Measurements from ENCODE around the gene ADISSP.

Gene ADISSP

GRCh38 chr20:3720068-3720467, 47.5 kb downstream of the ADISSP start:
- in situ Hi-C loops (cut with MboI; ENCODE audit: low sequenced_read_pairs) = no loop called here

GRCh38 chr20:3719046-3719445, 48.5 kb downstream of the ADISSP start:
- in situ Hi-C loops (cut with MboI; ENCODE audit: low sequenced_read_pairs) = no loop called here

DNA sequence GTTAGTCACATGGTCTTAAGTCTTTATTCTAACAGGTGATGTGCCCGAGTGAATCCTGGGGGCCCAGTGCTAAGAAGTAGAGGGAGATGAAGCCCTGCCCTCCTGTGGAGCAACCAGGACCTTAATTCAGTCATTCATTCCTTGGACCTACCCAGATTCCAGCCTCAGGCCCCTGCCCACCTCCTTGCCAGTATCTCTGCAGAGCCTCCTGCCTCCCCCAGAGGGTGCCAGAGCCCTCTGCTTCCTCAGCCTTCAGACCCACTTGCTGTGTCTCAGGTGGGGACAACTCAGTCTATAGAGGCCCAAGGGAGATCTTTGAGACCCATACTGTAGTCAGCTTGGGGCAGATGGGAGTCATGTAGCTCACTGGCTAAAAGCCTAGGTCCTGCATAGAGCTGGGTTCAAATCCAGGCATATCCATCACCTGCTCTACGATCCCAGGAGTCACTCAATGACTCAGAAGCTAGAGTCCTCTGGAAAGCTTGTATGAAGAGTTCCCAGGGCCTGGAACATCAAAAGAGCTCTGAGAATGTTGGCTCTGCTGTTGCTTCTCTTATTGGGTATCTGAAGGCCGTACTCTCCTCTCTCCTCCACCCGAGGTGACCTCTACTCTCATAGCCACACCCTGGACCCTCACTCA, 51.2 kb downstream of the ADISSP start:
- in situ Hi-C loops (cut with MboI; ENCODE audit: low sequenced_read_pairs) = no loop called here

- in situ Hi-C loops (cut with MboI; ENCODE audit: low sequenced_read_pairs) = no loop called here
These were observed 53.5 kb downstream of the ADISSP start for GRCh38 chr20:3714092-3714491.

GRCh38 chr20:3712279-3712873, 55.2 kb downstream of the ADISSP start, which contains the start of gene SIGLEC1:
SIGLEC1 (minus strand) TSS chr20:3712600; CDS start chr20:3707128, 5,472 bp downstream.
- in situ Hi-C loops (cut with MboI; ENCODE audit: low sequenced_read_pairs) = no loop called here

DNA sequence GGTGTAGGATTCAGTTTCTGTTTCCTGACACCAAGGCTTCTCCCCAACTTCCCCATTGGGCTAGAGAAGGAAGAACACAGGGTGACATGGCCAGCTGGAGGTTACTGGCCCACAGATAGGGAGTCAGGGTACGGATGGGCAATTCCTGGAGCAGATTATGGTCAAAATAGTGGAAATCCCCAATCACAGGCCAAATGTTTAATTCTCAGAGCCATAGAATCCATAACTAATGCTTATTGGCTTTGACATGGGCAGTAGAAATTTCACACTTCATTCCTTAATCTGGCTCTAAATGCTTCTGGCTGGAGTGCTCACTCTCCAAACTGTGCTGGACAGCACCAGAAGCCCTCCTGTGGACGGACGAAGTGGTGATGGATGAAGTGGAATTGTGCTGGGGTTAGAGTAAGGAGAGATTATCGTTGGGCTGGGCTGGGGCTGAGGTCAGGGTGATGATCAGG, 56.0 kb downstream of the ADISSP start:
- in situ Hi-C loops (cut with MboI; ENCODE audit: low sequenced_read_pairs) = no loop called here

GRCh38 chr20:3710703-3711483, 56.7 kb downstream of the ADISSP start:
- in situ Hi-C loops (cut with MboI; ENCODE audit: low sequenced_read_pairs) = no loop called here

DNA sequence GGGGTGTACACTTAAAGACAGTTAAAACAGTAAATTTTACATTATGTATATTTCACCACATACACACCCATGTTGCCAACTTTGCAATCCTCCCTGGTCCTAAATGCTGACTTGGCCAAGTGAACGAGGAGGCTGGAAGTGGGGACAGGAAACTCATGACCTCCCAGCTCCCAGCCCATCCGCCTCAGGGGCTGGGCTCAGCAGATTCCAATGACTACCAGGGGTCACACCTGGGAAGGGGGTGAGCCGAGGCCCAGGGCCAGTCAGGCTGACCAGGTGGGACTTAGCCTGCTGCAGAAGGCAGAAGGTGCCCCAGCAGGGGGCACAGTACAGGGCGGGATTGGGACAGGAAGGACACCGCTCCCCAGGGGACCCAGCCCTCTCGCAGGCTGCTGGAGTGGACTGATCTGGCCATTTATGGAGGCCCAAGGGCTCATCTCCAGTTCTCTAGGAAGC, 57.5 kb downstream of the ADISSP start:
- in situ Hi-C loops (cut with MboI; ENCODE audit: low sequenced_read_pairs) = no loop called here

- in situ Hi-C loops (cut with MboI; ENCODE audit: low sequenced_read_pairs) = no loop called here
These were observed 60.0 kb downstream of the ADISSP start for GRCh38 chr20:3707508-3707899.

- in situ Hi-C loops (cut with MboI; ENCODE audit: low sequenced_read_pairs) = no loop called here
These were observed 60.6 kb downstream of the ADISSP start for GRCh38 chr20:3706774-3707507.

DNA sequence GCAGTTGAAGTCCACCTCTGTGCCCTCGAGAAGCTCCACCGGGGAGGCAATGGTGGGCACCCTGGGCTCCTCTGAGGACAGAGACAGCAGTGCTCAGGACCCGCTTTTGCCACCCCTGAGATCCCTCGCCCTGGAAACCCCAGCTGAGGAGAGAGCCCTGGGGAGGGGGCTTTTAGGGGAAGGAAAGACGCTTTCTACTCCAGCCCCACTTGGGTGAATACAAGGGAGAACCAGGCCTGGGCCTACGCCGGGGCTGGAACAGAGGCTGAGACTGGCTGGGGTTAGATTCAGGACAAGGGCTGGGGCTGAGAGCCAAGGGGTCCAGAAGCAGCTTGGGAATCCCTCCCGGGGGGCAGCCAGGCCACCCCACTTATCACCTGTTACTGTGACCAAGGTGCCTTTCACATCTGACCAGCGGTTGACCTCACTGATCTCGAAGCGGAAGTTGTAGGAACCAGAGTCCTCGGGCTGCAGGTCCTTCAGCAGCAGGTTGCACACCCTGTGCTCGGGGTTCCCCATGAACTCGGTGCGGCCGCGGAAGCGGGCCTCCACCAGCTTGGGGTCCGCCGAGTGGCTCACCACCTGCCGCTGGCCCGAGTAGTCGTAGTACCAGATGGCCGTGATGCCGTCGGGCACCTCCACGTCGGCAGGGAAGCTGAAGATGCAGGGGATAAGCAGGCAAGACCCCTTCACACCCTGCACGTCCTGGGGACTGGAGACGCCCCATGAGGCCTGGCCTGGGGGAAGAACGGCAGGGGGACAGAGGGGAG, 61.4 kb downstream of the ADISSP start:
- in situ Hi-C loops (cut with MboI; ENCODE audit: low sequenced_read_pairs) = no loop called here

DNA sequence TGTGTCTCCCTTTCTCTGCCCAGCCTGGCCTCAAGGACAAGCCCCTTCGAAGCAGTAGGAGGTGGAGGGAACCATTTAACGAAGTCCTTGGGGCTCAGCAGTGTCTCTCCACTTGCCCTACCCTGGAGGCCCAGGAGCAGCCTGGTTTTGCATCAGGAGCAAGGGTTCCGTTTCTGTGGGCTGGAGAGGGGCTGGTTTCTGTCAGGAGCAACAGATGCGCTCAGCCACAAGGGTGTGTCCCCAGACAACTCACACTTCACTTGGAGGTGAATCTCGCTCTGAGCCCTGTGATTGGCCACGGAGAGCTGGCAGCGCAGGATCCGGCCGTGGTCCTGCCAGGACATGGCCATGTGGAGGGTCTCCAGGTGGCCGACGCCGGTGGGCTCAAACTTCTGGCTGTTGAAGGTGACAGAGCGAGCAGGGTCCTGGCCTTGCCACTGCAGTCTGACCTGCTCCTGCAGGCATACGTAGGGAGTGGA, 62.0 kb downstream of the ADISSP start:
- in situ Hi-C loops (cut with MboI; ENCODE audit: low sequenced_read_pairs) = no loop called here

GRCh38 chr20:3704087-3704486, 63.5 kb downstream of the ADISSP start:
- in situ Hi-C loops (cut with MboI; ENCODE audit: low sequenced_read_pairs) = no loop called here

Data from HL-60/S4 treated with phorbol 12-myristate 13-acetate at 8.2 ng/mL for 4 days and 3 days (cell line).